ENCODE data around the gene ST8SIA3.

GRCh38 chr18:57320603-57321002, 31.8 kb upstream of the ST8SIA3 start:
- TF ChIP-seq TAF1 (IDR thresholded peaks at IDR 0.05; ENCODE audit: borderline replicate concordance, insufficient read depth, low read length) (no peak), REST (IDR thresholded peaks at IDR 0.05; ENCODE audit: insufficient read depth in 1 of 2, low read depth in 2 of 2, low read length in 2 of 2) (no peak), SIN3A (IDR thresholded peaks at IDR 0.05; ENCODE audit: borderline replicate concordance, insufficient read depth, low read length) (no peak)

All from PFSK-1 (cell line).